GM12878 (cell line): ENCODE data around the gene CNGB1. TPM values are rescaled to one million over a fixed set of nuclear protein-coding genes. Genes with fewer than 3 reads are reported as not detected.

Source experiments
- ATAC-seq: fragments of 200-7000 bp; cut with Tn5 transposase; 3 replicates; pipeline ENCODE4 v1.9.1; 2020; ENCODE audit warnings: mild to moderate bottlenecking, moderate library complexity
- BruUV-seq: library from RNA; stranded (reverse); fragments of 400-500 nt; replicated peaks from 2 replicates; lab custom pipeline; 2021; lab: Mats Ljungman, UMichigan
- CTCF ChIA-PET: fragments of 300-600 bp; sonication (Branson Sonifier 250); formaldehyde crosslinking; extraction: SDS; loops from one replicate; lab custom pipeline; 2021; ENCODE audit warnings: inconsistent platforms; lab: Yijun Ruan, JAX
- POLR2A ChIA-PET: fragments of 350-600 bp; formaldehyde crosslinking; extraction: SDS; loops from one replicate; lab custom pipeline; 2021; ENCODE audit warnings: inconsistent platforms; lab: Charles Lee
- RAD21 ChIA-PET: fragments of 300-600 bp; sonication (Branson Sonifier 250); formaldehyde crosslinking; loops from one replicate; lab custom pipeline; 2023; ENCODE audit warnings: antibody characterized with exemption; ENCODE audit not compliant: unreplicated experiment; lab: Charles Lee
- SMC1A ChIA-PET: fragments of 300-600 bp; sonication (Branson Sonifier 250); formaldehyde crosslinking; loops from one replicate; lab custom pipeline; 2023; ENCODE audit not compliant: unreplicated experiment, uncharacterized antibody; lab: Charles Lee
- DNase-seq: peaks from one replicate; pipeline ENCODE4 v3.0.0-alpha.2; 2011; ENCODE audit warnings: low read depth, low spot score
- FAIRE-seq: peaks from 3 replicates; lab custom pipeline; 2011; peaks lifted over from hg19 to GRCh38; lab: Jason Lieb, UNC
- H2AFZ ChIP-seq: 2 replicates; pipeline ENCODE4 v1.6.0; 2011; ENCODE audit warnings: low read depth, low read length, control low read depth; ENCODE audit not compliant: control insufficient read depth
- H3K27ac ChIP-seq: 2 replicates; pipeline ENCODE4 v1.5.1; 2011; ENCODE audit warnings: control low read depth; ENCODE audit not compliant: control insufficient read depth, insufficient read depth
- H3K27me3 ChIP-seq, 2 experiments: replicated peaks in 1 of 2; 2 replicates each; pipeline versions ENCODE4 v1.6.0 to v1.6.1; 2011; ENCODE audit warnings: low read length in 1 of 2; ENCODE audit not compliant: control insufficient read depth in 2 of 2, insufficient read depth in 2 of 2
- H3K36me3 ChIP-seq, 2 experiments: 2 replicates each; pipeline ENCODE4 v1.5.1; 2011; ENCODE audit warnings: low read length in 1 of 2; ENCODE audit not compliant: control insufficient read depth in 2 of 2, insufficient read depth in 2 of 2
- H3K4me1 ChIP-seq: 2 replicates; pipeline ENCODE4 v1.6.1; 2011; ENCODE audit warnings: mild to moderate bottlenecking, low read length, moderate library complexity, mixed read lengths; ENCODE audit not compliant: control insufficient read depth, insufficient read depth
- H3K4me2 ChIP-seq: 2 replicates; pipeline ENCODE4 v1.6.0; 2011; ENCODE audit warnings: control low read depth; ENCODE audit not compliant: control insufficient read depth, insufficient read depth
- H3K4me3 ChIP-seq: fragments of 200-600 bp; sonication (generic); 2 replicates; pipeline ENCODE4 v1.5.1; 2016
- H3K79me2 ChIP-seq: 2 replicates; pipeline ENCODE4 v1.6.0; 2011; ENCODE audit warnings: low read length; ENCODE audit not compliant: control insufficient read depth, insufficient read depth
- H3K9ac ChIP-seq: 2 replicates; pipeline ENCODE4 v1.8.0; 2011; ENCODE audit warnings: low read length, control low read depth, mixed read lengths; ENCODE audit not compliant: control insufficient read depth, insufficient read depth
- H3K9me3 ChIP-seq: replicated peaks from 3 replicates; pipeline ENCODE4 v1.5.1; 2011; ENCODE audit warnings: mild to moderate bottlenecking, low read length; ENCODE audit not compliant: control insufficient read depth, insufficient read depth
- H4K20me1 ChIP-seq: 2 replicates; pipeline ENCODE4 v1.6.0; 2011; ENCODE audit not compliant: control insufficient read depth, insufficient read depth
- ATF7 ChIP-seq: fragments of 450-650 bp; IDR thresholded peaks from 2 replicates; pipeline ENCODE4 v1.6.1; 2016; ENCODE audit warnings: low read depth, mild to moderate bottlenecking
- BMI1 ChIP-seq: fragments of 450-650 bp; IDR thresholded peaks from 2 replicates; pipeline ENCODE4 v1.6.1; 2016; ENCODE audit warnings: mild to moderate bottlenecking, moderate library complexity, borderline replicate concordance
- FOXK2 ChIP-seq: fragments of 450-650 bp; IDR thresholded peaks from 2 replicates; pipeline ENCODE4 v1.6.1; 2017; ENCODE audit warnings: mild to moderate bottlenecking, moderate library complexity
- JUND ChIP-seq: IDR thresholded peaks from 2 replicates; pipeline ENCODE4 v1.6.1; 2012; ENCODE audit warnings: low read depth, mild to moderate bottlenecking, low read length, improper control_type of control experiment, moderate library complexity
- LARP7 ChIP-seq: fragments of 450-650 bp; IDR thresholded peaks from 2 replicates; pipeline ENCODE4 v1.6.1; 2017; ENCODE audit warnings: mild to moderate bottlenecking
- POU2F2 ChIP-seq: IDR thresholded peaks from 3 replicates; pipeline ENCODE4 v1.6.1; 2011; ENCODE audit warnings: low read depth, mild to moderate bottlenecking, low read length, borderline replicate concordance
- RAD51 ChIP-seq: fragments of 450-650 bp; IDR thresholded peaks from 2 replicates; pipeline ENCODE4 v1.6.1; 2016; ENCODE audit warnings: moderate library complexity, mild to moderate bottlenecking, inconsistent platforms
- TARDBP ChIP-seq: IDR thresholded peaks from 2 replicates; pipeline ENCODE4 v1.6.1; 2016; ENCODE audit warnings: borderline replicate concordance
- WGBS: methylation state at CpG from one replicate; pipeline ENCODE4 v1.1.6; 2016; ENCODE audit warnings: low lambda C conversion rate; ENCODE audit not compliant: insufficient replicate concordance, insufficient coverage; ENCODE audit errors: missing lambda C conversion rate; 5-methylcytosine and 5-hydroxymethylcytosine counted together
- in situ Hi-C: fragments of 300-500 bp; cut with MboI; formaldehyde crosslinking; loops from 9 replicates; pipeline ENCODE4 v1.14.3; 2018; ENCODE audit warnings: mixed read lengths
- intact Hi-C: fragments of 100-400 bp; cut with micrococcal nuclease; formaldehyde crosslinking; loops from one replicate; pipeline ENCODE4 v1.14.2; 2022; ENCODE audit not compliant: unreplicated experiment
- polyA plus RNA-seq, 11 experiments: library from polyadenylated mRNA; depleted of rRNA in 4 of 11; unstranded in 6 of 11; stranded (reverse) in 5 of 11; fragments of >200 nt; fragmentation: Nextera tagmentation in 4 of 11; fragmentation: Illumina TruSeq in 1 of 11; extraction: Ambion mirVana in 4 of 11; extraction: Trizol in 1 of 11; gene quantifications; 1 replicate in 1 of 11; 2 replicates in 10 of 11; pipeline versions ENCODE4 v1.2.1 to v1.2.3, GENCODE V29; 2011 to 2016; ENCODE audit warnings: inconsistent platforms in 2 of 11, missing spikeins in 2 of 11, low read depth in 1 of 11
- total RNA-seq, 4 experiments: library from RNA; depleted of rRNA in 3 of 4; stranded (reverse); fragments of >200 nt in 3 of 4; fragmentation: Illumina TruSeq in 1 of 4; extraction: Trizol in 1 of 4; gene quantifications; 2 replicates each; pipeline versions ENCODE4 v1.2.1 to v1.2.3, GENCODE V29; 2013 to 2021
- TF ChIP-seq, protein P1 (sequence below): fragments of 450-650 bp; IDR thresholded peaks from 2 replicates; pipeline ENCODE4 v1.6.1; 2016; ENCODE audit warnings: mild to moderate bottlenecking
- TF ChIP-seq, protein P2 (sequence below): fragments of 450-650 bp; IDR thresholded peaks from 2 replicates; pipeline ENCODE4 v1.6.1; 2017; ENCODE audit warnings: mild to moderate bottlenecking, low read depth, inconsistent platforms; ENCODE audit not compliant: poor library complexity, severe bottlenecking
- TF ChIP-seq, protein P3 (sequence below): fragments of 450-650 bp; IDR thresholded peaks from 2 replicates; pipeline ENCODE4 v1.6.1; 2014; ENCODE audit warnings: mild to moderate bottlenecking

The CNGB1 gene
- total and polyA plus RNA-seq, 10 of the 15 experiments (the other 5 are each of a cell fraction or from before 2014, with no cell fraction given) = 0.03 TPM; not detected in 9

DNA sequence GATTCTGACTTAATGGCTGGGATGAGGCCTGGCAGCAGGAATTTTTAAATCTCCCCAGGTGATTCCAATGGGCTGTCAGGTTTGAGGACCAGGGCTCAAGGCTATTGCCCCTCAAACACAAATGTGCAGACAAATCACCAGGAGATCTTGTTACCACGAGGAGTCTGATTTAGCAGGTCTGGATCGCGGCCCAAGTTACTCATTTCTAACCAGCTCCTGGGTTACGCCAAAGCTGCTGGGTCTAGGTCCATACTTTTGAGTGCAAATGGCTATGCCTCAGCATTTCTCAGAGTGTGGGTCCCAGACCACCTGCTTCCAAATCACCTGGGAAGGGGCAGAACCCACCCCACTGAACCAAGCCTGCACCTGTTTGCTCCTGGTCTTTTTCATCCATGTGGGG, 33.1 kb downstream of the CNGB1 start:
- no peaks in the 10 kb centered on the region for H3K79me2 ChIP-seq
- no peaks in the 10 kb centered on the region for H3K9me3 ChIP-seq
- H4K20me1 ChIP-seq = no peaks in the 10 kb centered on the region
- no peak overlapping the region for H3K27ac ChIP-seq
- H3K4me3 ChIP-seq = no peak overlapping the region
- SMC1A ChIA-PET = no interaction called here
- POLR2A ChIA-PET = no interaction called here
- intact Hi-C loops = no loop called here
- in situ Hi-C loops = no loop called here
- H2AFZ ChIP-seq = no peak overlapping the region
- no peaks in the 10 kb centered on the region; a peak in 2 of 4 replicates for H3K27me3 ChIP-seq
- 71% methylated on average over 4 of the region's 4 CpGs for WGBS
- RAD21 ChIA-PET = no interaction called here
- no peak for ATAC-seq
- no peak overlapping the region for H3K4me2 ChIP-seq
- no peak overlapping the region for H3K9ac ChIP-seq
- BruUV-seq = no TSS peak
- CTCF ChIA-PET = no interaction called here
- TF ChIP-seq ATF7 (no peak), JUND (no peak), POU2F2 (no peak), RAD51 (no peak), BMI1 (no peak), TARDBP (no peak), LARP7 (no peak), FOXK2 (no peak)
- TF ChIP-seq, protein P1, sequence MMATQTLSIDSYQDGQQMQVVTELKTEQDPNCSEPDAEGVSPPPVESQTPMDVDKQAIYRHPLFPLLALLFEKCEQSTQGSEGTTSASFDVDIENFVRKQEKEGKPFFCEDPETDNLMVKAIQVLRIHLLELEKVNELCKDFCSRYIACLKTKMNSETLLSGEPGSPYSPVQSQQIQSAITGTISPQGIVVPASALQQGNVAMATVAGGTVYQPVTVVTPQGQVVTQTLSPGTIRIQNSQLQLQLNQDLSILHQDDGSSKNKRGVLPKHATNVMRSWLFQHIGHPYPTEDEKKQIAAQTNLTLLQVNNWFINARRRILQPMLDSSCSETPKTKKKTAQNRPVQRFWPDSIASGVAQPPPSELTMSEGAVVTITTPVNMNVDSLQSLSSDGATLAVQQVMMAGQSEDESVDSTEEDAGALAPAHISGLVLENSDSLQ = no peak
- TF ChIP-seq, protein P2, sequence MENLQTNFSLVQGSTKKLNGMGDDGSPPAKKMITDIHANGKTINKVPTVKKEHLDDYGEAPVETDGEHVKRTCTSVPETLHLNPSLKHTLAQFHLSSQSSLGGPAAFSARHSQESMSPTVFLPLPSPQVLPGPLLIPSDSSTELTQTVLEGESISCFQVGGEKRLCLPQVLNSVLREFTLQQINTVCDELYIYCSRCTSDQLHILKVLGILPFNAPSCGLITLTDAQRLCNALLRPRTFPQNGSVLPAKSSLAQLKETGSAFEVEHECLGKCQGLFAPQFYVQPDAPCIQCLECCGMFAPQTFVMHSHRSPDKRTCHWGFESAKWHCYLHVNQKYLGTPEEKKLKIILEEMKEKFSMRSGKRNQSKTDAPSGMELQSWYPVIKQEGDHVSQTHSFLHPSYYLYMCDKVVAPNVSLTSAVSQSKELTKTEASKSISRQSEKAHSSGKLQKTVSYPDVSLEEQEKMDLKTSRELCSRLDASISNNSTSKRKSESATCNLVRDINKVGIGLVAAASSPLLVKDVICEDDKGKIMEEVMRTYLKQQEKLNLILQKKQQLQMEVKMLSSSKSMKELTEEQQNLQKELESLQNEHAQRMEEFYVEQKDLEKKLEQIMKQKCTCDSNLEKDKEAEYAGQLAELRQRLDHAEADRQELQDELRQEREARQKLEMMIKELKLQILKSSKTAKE = no peak
- TF ChIP-seq, protein P3, sequence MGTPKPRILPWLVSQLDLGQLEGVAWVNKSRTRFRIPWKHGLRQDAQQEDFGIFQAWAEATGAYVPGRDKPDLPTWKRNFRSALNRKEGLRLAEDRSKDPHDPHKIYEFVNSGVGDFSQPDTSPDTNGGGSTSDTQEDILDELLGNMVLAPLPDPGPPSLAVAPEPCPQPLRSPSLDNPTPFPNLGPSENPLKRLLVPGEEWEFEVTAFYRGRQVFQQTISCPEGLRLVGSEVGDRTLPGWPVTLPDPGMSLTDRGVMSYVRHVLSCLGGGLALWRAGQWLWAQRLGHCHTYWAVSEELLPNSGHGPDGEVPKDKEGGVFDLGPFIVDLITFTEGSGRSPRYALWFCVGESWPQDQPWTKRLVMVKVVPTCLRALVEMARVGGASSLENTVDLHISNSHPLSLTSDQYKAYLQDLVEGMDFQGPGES = no peak
- FAIRE-seq = no peak
- H3K4me1 ChIP-seq = no peaks in the 10 kb centered on the region
- no peaks in the 10 kb centered on the region for H3K36me3 ChIP-seq
- no peak for DNase-seq
